Medulla oblongata (tissue), 1 donor: Measurements from ENCODE around the gene RGS12.

Experiments
- DNase-seq: peaks from one replicate; pipeline ENCODE4 v3.0.0-alpha.2; 2015; ENCODE audit errors: extremely low spot score

The RGS12 gene

GRCh38 chr4:3292571-3293400 is at the start of gene RGS12:
RGS12 (plus strand) TSS chr4:3293021; CDS start chr4:3316171, 23,150 bp downstream.
- peak; percentile 95 for DNase-seq

- no peak for DNase-seq
These were observed 49.6 kb upstream of the RGS12 start for GRCh38 chr4:3243136-3243780.

- no peak for DNase-seq
These were observed 48.8 kb upstream of the RGS12 start for GRCh38 chr4:3244002-3244401.

GRCh38 chr4:3244747-3245146 is 48.1 kb upstream of the RGS12 start:
- no peak for DNase-seq

- DNase-seq: no peak
These were observed 47.1 kb upstream of the RGS12 start for GRCh38 chr4:3245676-3246075.

GRCh38 chr4:3246458-3247398 is 46.1 kb upstream of the RGS12 start:
- no peak for DNase-seq

GRCh38 chr4:3247399-3248177 is 45.2 kb upstream of the RGS12 start:
- no peak for DNase-seq

GRCh38 chr4:3248178-3248480 is 44.7 kb upstream of the RGS12 start:
- DNase-seq: no peak

- DNase-seq: no peak
These were observed 43.8 kb upstream of the RGS12 start, which contains the start of gene MSANTD1 for GRCh38 chr4:3248811-3249661. MSANTD1 (plus strand) TSS chr4:3249159; CDS start chr4:3249223, 64 bp downstream.

- no peak for DNase-seq
These were observed 42.9 kb upstream of the RGS12 start for GRCh38 chr4:3249711-3250437.

GRCh38 chr4:3250438-3250955 is 42.3 kb upstream of the RGS12 start:
- no peak for DNase-seq

GRCh38 chr4:3250956-3251690 is 41.7 kb upstream of the RGS12 start:
- no peak for DNase-seq

GRCh38 chr4:3251691-3252479 is 40.9 kb upstream of the RGS12 start:
- no peak for DNase-seq

- DNase-seq: no peak
These were observed 40.4 kb upstream of the RGS12 start for GRCh38 chr4:3252480-3252828.

GRCh38 chr4:3252831-3253641 is 39.8 kb upstream of the RGS12 start:
- DNase-seq: no peak

GRCh38 chr4:3253808-3254207 is 39.0 kb upstream of the RGS12 start:
- DNase-seq: no peak
